Urinary bladder (tissue), 4 donors: ENCODE data around the gene RPTOR. TPM values are rescaled to one million over a fixed set of nuclear protein-coding genes. Genes with fewer than 3 reads are reported as not detected.

Source experiments
- DNase-seq: peaks from one replicate; pipeline ENCODE4 v3.0.0-alpha.2; 2015; ENCODE audit errors: extremely low spot score
- H3K27ac ChIP-seq: one replicate; pipeline ENCODE4 v1.5.1; 2013; ENCODE audit warnings: low read depth, mild to moderate bottlenecking, moderate library complexity
- H3K36me3 ChIP-seq: one replicate; pipeline ENCODE4 v1.6.1; 2013; ENCODE audit warnings: mild to moderate bottlenecking, moderate library complexity; ENCODE audit not compliant: insufficient read depth
- H3K4me1 ChIP-seq: one replicate; pipeline ENCODE4 v1.6.1; 2013; ENCODE audit warnings: mild to moderate bottlenecking, moderate library complexity; ENCODE audit not compliant: insufficient read depth
- H3K4me3 ChIP-seq: one replicate; pipeline ENCODE4 v1.5.1; 2013; ENCODE audit warnings: low read depth, low read length
- WGBS: extraction: QIAGEN DNeasy Blood & Tissue Kit; methylation state at CpG from one replicate; pipeline ENCODE4 v1.1.7; 2013; 5-methylcytosine and 5-hydroxymethylcytosine counted together
- polyA plus RNA-seq: library from polyadenylated mRNA; stranded (reverse); fragments of 200-250 nt; gene quantifications from one replicate; pipeline ENCODE4 v1.2.3, GENCODE V29; 2013
- total RNA-seq: library from RNA; depleted of rRNA; stranded (reverse); fragments of >200 nt; gene quantifications from one replicate; pipeline ENCODE4 v1.2.3, GENCODE V29; 2014
- donor health status: healthy with polysubstance abuse.
- donor health status: healthy.

RPTOR gene
- total and polyA plus RNA-seq, 2 donors, result 23.5 to 54.1 TPM

DNA sequence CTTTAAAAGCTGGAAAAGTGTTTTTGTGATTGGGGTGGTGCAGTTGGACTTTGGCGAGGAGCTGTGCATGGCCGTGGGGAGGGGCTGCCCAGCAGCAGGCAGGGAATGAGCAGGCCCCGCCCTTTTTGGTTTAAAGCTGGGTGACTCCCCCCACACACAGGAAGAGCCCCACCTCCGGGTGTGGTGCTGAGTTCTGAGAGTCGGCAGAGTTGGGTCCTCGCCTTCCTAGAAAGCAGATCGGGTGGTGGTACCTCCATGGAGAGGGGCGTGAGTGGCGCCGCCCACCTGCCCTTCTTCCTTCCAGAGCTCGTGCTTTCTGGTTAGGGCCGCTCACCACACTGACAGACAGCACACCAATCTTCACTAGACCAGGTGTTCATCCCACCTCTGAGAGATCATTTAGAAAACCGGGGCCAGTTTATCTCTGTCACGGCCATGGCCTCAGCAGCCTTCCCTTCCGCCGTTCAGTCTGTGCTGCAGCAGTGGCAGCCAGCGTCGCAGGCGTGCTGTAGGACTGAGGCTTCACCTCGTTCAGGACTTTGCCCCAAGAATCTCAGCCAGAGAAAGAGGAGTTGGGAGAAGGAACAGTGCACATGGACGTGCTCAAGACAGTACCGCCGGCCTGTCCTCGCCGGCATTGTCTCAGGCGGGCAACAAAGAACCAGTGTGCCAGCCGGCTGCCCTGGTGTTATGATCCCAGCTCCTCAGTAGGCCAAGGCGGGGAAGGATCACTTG, 303.0 kb downstream of the RPTOR start:
- DNase-seq, result no peak
- H3K4me3 ChIP-seq, result no peak overlapping the region
- no peaks in the 10 kb centered on the region for H3K4me1 ChIP-seq
- H3K27ac ChIP-seq, result no peak overlapping the region
- 82% methylated on average over 28 of the region's 28 CpGs for WGBS
- peaks cover 3% of the 10 kb centered on the region for H3K36me3 ChIP-seq

DNA sequence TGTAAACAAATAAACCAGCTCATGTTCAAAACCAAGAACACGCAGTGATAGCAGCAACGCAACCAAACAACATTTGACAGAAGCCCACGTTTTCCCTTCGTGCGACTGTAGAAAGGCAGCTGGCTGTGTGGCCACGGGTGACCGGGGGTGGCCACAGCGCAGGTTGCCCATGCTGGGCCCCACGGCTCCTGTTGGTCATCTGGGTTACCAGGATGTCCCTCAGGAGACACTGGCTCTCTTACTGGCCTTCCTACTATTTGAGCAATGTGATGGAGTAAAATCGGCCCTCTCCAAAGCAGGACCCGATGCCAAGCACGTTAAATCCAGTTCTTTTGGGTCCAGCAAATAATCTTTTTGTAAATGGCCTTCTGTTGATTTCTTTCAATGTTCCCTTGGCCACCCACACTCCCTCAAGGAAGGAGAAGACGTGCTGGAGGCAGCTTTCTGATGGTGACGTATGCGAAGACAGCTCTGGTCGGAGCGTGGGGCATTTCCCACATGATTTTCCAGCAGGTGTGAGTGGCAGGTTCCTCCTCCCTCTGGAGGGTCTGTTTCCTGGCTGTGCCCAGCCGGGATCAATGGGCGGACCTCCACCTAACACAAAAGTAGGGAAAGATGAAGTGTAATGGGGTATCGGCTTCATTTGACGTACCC, 303.9 kb downstream of the RPTOR start:
- 97% methylated on average over 21 of the region's 21 CpGs for WGBS

GRCh38 chr17:80849119-80849518, 304.5 kb downstream of the RPTOR start:
- Histone ChIP-seq H3K27ac (no peak overlapping the region), H3K4me3 (no peak overlapping the region), H3K4me1 (no peaks in the 10 kb centered on the region), H3K36me3 (peaks cover 3% of the 10 kb centered on the region)
- no peak for DNase-seq
- 96% methylated on average over 12 of the region's 12 CpGs for WGBS

More for the DNA sequence above, 303.9 kb downstream of the RPTOR start:
- Histone ChIP-seq H3K36me3 (peaks cover 3% of the 10 kb centered on the region), H3K4me3 (no peak overlapping the region), H3K27ac (no peak overlapping the region), H3K4me1 (no peaks in the 10 kb centered on the region)
- no peak for DNase-seq

- Histone ChIP-seq H3K4me3 (no peak overlapping the region), H3K4me1 (no peaks in the 10 kb centered on the region), H3K27ac (no peak overlapping the region), H3K36me3 (peaks cover 3% of the 10 kb centered on the region)
- DNase-seq, result no peak
- 92% methylated on average over 9 of the region's 9 CpGs for WGBS
Observed at GRCh38 chr17:80850109-80850508, 305.5 kb downstream of the RPTOR start.

GRCh38 chr17:80850817-80851216, 306.2 kb downstream of the RPTOR start:
- H3K36me3 ChIP-seq, result peaks cover 3% of the 10 kb centered on the region
- H3K27ac ChIP-seq, result no peak overlapping the region
- no peak for DNase-seq
- 76% methylated on average over 6 of the region's 6 CpGs for WGBS
- H3K4me1 ChIP-seq, result no peaks in the 10 kb centered on the region
- H3K4me3 ChIP-seq, result no peak overlapping the region

GRCh38 chr17:80851277-80851925, 306.8 kb downstream of the RPTOR start:
- no peak for DNase-seq
- Histone ChIP-seq H3K36me3 (peaks cover 3% of the 10 kb centered on the region), H3K27ac (no peak overlapping the region), H3K4me1 (no peaks in the 10 kb centered on the region), H3K4me3 (no peak overlapping the region)
- 90% methylated on average over 17 of the region's 17 CpGs for WGBS

GRCh38 chr17:80852476-80853015, 307.9 kb downstream of the RPTOR start:
- DNase-seq, result no peak
- WGBS, result 92% methylated on average over 11 of the region's 11 CpGs
- Histone ChIP-seq H3K4me1 (no peaks in the 10 kb centered on the region), H3K27ac (no peak overlapping the region), H3K36me3 (peaks cover 3% of the 10 kb centered on the region), H3K4me3 (no peak overlapping the region)

DNA sequence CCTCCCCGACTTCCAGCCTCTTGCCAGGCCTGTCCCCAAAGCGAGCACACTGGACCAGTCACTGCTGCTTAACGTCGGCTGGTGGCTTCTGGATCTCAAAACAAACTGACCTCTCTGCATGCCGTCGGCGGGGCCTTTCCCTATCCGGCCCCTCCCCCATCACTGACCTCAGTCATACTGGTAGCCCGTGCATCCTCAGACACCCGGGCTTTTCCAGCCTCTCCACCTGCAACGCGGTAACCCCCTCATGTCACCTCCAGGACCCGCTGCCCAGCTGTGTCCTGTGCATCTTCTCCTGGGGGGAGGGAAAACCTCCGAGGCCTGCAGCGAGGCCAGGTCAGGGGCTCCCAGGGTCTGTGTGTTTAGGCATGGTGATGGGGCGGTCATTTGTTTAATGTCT, 308.4 kb downstream of the RPTOR start:
- 73% methylated on average over 16 of the region's 16 CpGs for WGBS
- H3K36me3 ChIP-seq, result peaks cover 3% of the 10 kb centered on the region
- no peaks in the 10 kb centered on the region for H3K4me1 ChIP-seq

DNA sequence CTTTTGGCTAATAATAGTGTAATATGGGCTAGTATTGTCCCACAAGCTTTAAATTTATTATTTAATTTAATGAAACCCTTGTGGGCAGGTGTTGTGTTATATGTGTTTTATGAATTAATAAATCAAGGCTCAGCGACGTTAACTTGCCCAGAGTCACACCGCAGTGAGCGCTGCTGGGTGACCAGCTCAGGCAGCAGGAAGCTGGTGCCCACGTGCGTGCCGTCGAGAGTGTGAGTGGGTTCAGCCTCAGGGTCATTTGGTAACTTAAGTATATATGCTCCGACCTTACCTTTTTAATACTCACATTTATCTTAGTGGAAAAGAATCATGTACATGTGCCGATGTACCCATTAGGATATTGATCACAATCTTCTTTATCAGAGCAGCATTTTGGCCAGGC, 309.6 kb downstream of the RPTOR start:
- H3K27ac ChIP-seq, result no peak overlapping the region
- no peaks in the 10 kb centered on the region for H3K36me3 ChIP-seq
- no peak overlapping the region for H3K4me3 ChIP-seq
- DNase-seq, result no peak
- peaks cover 4% of the 10 kb centered on the region for H3K4me1 ChIP-seq
- 98% methylated on average over 10 of the region's 10 CpGs for WGBS

More for the DNA sequence above, 308.4 kb downstream of the RPTOR start:
- no peak for DNase-seq
- no peak overlapping the region for H3K27ac ChIP-seq
- no peak overlapping the region for H3K4me3 ChIP-seq

GRCh38 chr17:80855196-80855947, 310.7 kb downstream of the RPTOR start:
- H3K36me3 ChIP-seq, result no peaks in the 10 kb centered on the region
- DNase-seq, result no peak
- peaks cover 4% of the 10 kb centered on the region for H3K4me1 ChIP-seq
- no peak overlapping the region for H3K4me3 ChIP-seq
- H3K27ac ChIP-seq, result no peak overlapping the region
- 92% methylated on average over 23 of the region's 23 CpGs for WGBS

DNA sequence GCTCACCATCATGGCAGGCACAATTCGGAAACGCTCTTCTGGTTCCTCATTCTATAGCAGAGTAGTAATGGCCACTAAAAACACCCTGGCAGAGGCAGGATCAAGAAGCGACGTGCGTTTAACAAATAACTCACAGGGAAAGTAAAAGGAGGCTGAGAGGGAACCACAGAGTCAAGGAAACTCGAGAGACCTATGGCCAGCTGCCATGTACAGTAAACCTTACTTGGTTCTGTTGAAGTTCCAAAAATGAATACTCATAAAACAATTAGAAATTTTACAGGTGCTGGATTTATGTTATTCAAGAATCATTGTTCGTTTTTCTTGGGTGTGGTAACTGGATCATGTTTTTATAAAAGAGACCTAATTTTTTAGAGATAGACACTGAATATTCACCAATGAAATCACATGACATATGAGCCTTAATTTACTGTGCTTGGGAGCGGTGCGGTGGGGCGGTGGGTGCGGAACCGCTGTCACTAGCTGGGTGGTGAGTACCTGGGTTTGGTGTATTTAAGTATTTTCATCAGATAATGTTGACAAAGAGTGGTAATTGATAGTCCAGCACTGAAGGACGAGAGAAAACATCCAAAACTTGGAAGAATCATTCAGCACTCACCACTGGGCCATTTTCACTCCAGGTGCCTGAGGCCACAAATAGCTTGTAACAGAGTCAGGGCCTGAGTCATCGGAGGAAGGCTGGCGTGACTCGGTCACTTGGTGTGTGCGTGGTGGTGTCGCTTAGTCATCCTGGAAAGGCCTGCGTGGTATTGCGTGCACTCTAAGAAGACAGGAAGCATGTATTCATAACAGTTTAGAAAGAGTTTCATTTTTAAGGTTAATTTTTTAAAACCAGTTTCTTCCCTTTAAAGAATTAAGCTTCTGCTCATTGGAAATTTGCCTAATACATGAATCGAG, 311.6 kb downstream of the RPTOR start:
- 77% methylated on average over 21 of the region's 21 CpGs for WGBS
- Histone ChIP-seq H3K4me3 (no peak overlapping the region), H3K36me3 (no peaks in the 10 kb centered on the region), H3K27ac (no peak overlapping the region), H3K4me1 (peaks cover 4% of the 10 kb centered on the region)
- DNase-seq, result no peak

- H3K4me1 ChIP-seq, result peaks cover 4% of the 10 kb centered on the region
- DNase-seq, result no peak
- no peak overlapping the region for H3K27ac ChIP-seq
- WGBS, result 95% methylated on average over 27 of the region's 27 CpGs
- H3K36me3 ChIP-seq, result no peaks in the 10 kb centered on the region
- H3K4me3 ChIP-seq, result no peak overlapping the region
Observed at GRCh38 chr17:80856863-80857755, 312.5 kb downstream of the RPTOR start.
